ENCODE measurements around the gene ADAMTS10. TPM values are rescaled to one million over a fixed set of nuclear protein-coding genes. Genes with fewer than 3 reads are reported as not detected.

ADAMTS10 gene
- total and polyA plus RNA-seq, 4 donors, result 1.2 to 10.1 (median 3.6) TPM

DNA sequence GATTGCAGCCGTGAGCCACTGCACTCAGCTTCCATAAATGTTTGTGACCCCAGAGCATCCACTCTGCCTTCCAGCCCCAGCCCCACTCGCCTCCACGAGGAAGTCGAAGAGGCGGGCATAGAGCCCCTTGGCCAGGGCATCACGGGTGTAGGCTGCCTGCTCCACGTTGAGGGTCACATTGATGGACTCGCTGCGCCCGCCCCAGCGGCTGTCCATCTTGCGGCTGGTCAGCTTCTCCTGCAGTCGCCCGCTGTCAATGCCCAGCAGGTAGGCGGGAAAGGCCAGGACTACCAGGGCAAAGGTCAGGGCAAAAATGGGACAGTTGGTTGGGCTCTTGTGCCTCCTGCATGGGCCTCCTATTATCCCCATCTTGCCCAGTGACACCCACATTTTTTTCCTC is 60.4 kb downstream of the ADAMTS10 start:
- TF ChIP-seq GABPA (IDR thresholded peaks at IDR 0.05 in 1 of 2, conservative IDR thresholded peaks at IDR 0.05 in 1 of 2), result no peak
- no peak for TF ChIP-seq NR2F2 (IDR thresholded peaks at IDR 0.05)
- no peak for TF ChIP-seq RAD21 (IDR thresholded peaks at IDR 0.05)
- Histone ChIP-seq H3K9me3 (ENCODE audit: control insufficient read depth in 4 of 4, low read length in 3 of 4) (no peaks in the 10 kb centered on the region), H3K27me3 (ENCODE audit: control insufficient read depth in 4 of 4, insufficient read depth in 4 of 4, low read length in 3 of 4) (no peaks in the 10 kb centered on the region), H3K4me1 (ENCODE audit: control insufficient read depth in 4 of 4, insufficient read depth in 4 of 4, low read length in 3 of 4) (no peaks in the 10 kb centered on the region), H3K9ac (ENCODE audit: low read depth in 1 of 2, low read length in 2 of 2) (no peak overlapping the region), H3K27ac (ENCODE audit: low read depth in 1 of 2, low read length in 2 of 2) (no peak overlapping the region), H3K36me3 (ENCODE audit: control insufficient read depth in 4 of 4, insufficient read depth in 3 of 4, low read depth in 1 of 4, low read length in 3 of 4) (peaks cover 0 to 4% (median 4%) of the 10 kb centered on the region in 4 donors), H3K4me3 (ENCODE audit: low read depth in 1 of 3, low read length in 3 of 3) (no peak overlapping the region)
- WGBS, result 98% methylated on average over 15 of the region's 15 CpGs
- DNase-seq (ENCODE audit: low spot score), result no peak

GRCh38 chr19:8545743-8546142 is 64.8 kb downstream of the ADAMTS10 start:
- Histone ChIP-seq H3K4me1 (ENCODE audit: control insufficient read depth in 4 of 4, insufficient read depth in 4 of 4, low read length in 3 of 4) (no peaks in the 10 kb centered on the region), H3K9me3 (ENCODE audit: control insufficient read depth in 4 of 4, low read length in 3 of 4) (no peaks in the 10 kb centered on the region), H3K36me3 (ENCODE audit: control insufficient read depth in 4 of 4, insufficient read depth in 3 of 4, low read depth in 1 of 4, low read length in 3 of 4) (peaks cover 0 to 4% (median 3%) of the 10 kb centered on the region in 4 donors), H3K4me3 (ENCODE audit: low read depth in 1 of 3, low read length in 3 of 3) (no peak overlapping the region), H3K9ac (ENCODE audit: low read depth in 1 of 2, low read length in 2 of 2) (no peak overlapping the region), H3K27me3 (ENCODE audit: control insufficient read depth in 4 of 4, insufficient read depth in 4 of 4, low read length in 3 of 4) (no peaks in the 10 kb centered on the region), H3K27ac (ENCODE audit: low read depth in 1 of 2, low read length in 2 of 2) (no peak overlapping the region)
- 95% methylated on average over 8 of the region's 8 CpGs for WGBS
- TF ChIP-seq CTCF (IDR thresholded peaks at IDR 0.05; ENCODE audit: low read depth, low read length, missing input control), result no peak
- TF ChIP-seq, protein P1, sequence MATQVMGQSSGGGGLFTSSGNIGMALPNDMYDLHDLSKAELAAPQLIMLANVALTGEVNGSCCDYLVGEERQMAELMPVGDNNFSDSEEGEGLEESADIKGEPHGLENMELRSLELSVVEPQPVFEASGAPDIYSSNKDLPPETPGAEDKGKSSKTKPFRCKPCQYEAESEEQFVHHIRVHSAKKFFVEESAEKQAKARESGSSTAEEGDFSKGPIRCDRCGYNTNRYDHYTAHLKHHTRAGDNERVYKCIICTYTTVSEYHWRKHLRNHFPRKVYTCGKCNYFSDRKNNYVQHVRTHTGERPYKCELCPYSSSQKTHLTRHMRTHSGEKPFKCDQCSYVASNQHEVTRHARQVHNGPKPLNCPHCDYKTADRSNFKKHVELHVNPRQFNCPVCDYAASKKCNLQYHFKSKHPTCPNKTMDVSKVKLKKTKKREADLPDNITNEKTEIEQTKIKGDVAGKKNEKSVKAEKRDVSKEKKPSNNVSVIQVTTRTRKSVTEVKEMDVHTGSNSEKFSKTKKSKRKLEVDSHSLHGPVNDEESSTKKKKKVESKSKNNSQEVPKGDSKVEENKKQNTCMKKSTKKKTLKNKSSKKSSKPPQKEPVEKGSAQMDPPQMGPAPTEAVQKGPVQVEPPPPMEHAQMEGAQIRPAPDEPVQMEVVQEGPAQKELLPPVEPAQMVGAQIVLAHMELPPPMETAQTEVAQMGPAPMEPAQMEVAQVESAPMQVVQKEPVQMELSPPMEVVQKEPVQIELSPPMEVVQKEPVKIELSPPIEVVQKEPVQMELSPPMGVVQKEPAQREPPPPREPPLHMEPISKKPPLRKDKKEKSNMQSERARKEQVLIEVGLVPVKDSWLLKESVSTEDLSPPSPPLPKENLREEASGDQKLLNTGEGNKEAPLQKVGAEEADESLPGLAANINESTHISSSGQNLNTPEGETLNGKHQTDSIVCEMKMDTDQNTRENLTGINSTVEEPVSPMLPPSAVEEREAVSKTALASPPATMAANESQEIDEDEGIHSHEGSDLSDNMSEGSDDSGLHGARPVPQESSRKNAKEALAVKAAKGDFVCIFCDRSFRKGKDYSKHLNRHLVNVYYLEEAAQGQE (IDR thresholded peaks at IDR 0.05), result no peak
- no peak for DNase-seq (ENCODE audit: low spot score)

DNA sequence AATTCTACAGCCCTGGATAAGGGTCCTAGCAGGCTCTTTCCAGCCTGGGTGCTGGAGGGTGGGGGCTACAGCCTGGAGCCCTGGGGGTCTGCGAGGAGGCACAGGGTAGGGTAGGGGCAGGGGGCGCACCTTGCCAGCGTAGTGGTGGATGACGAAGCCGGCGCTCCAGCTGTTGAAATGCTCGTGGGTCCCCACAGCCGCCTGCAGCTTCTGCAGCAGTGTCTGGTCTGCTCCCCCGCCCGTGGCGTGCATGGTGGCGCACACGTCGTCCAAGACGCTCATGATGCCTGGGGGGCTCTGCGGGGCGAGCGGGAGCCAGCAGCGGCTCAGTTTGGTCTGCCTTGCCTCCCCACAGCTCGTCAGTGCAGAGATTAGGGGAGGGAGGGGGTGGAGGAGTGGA is 66.3 kb downstream of the ADAMTS10 start:
- TF ChIP-seq TAF1 (conservative IDR thresholded peaks at IDR 0.05) (no peak), FOXA1 (IDR thresholded peaks at IDR 0.05) (no peak), RAD21 (IDR thresholded peaks at IDR 0.05) (no peak), EGR1 (IDR thresholded peaks at IDR 0.05; ENCODE audit: low read depth in 2 of 2) (no peak), SP1 (IDR thresholded peaks at IDR 0.05) (no peak), GABPA (IDR thresholded peaks at IDR 0.05 in 1 of 2, conservative IDR thresholded peaks at IDR 0.05 in 1 of 2) (no peak)
- no peak for DNase-seq (ENCODE audit: low spot score)
- H3K27ac ChIP-seq (ENCODE audit: low read depth in 1 of 2, low read length in 2 of 2), result no peak overlapping the region
- H3K4me3 ChIP-seq (ENCODE audit: low read depth in 1 of 3, low read length in 3 of 3), result no peak overlapping the region
- H3K9ac ChIP-seq (ENCODE audit: low read depth in 1 of 2, low read length in 2 of 2), result no peak overlapping the region
- 96% methylated on average over 20 of the region's 20 CpGs for WGBS
- no peaks in the 10 kb centered on the region for H3K9me3 ChIP-seq (ENCODE audit: control insufficient read depth in 4 of 4, low read length in 3 of 4)
- H3K4me1 ChIP-seq (ENCODE audit: control insufficient read depth in 4 of 4, insufficient read depth in 4 of 4, low read length in 3 of 4), result no peaks in the 10 kb centered on the region
- H3K27me3 ChIP-seq (ENCODE audit: control insufficient read depth in 4 of 4, insufficient read depth in 4 of 4, low read length in 3 of 4), result no peaks in the 10 kb centered on the region
- peaks cover 0 to 4% (median 3%) of the 10 kb centered on the region in 4 donors for H3K36me3 ChIP-seq (ENCODE audit: control insufficient read depth in 4 of 4, insufficient read depth in 3 of 4, low read depth in 1 of 4, low read length in 3 of 4)

Measured in liver (tissue), 9 donors.